Measurements from ENCODE around the gene CCR5AS.

CCR5AS gene

GRCh38 chr3:46422617-46423016 lies 15.8 kb upstream of the CCR5AS start:
- Mint-ChIP-seq H3K4me3 (no peak overlapping the region), H3K4me1 (ENCODE audit: low read depth in 2 of 2) (peaks cover 5 to 10% of the 10 kb centered on the region in 2 donors), H3K27me3 (no peaks in the 10 kb centered on the region), H3K9me3 (no peaks in the 10 kb centered on the region), H3K36me3 (ENCODE audit: insufficient read depth) (no peaks in the 10 kb centered on the region), H3K27ac (no peak overlapping the region)
- DNase-seq (no peak), ATAC-seq (replicated peaks) (no peak)

- no peaks in the 10 kb centered on the region for H3K27me3 Mint-ChIP-seq
- H3K4me1 Mint-ChIP-seq (ENCODE audit: low read depth in 2 of 2), result peaks cover under 1 to 3% of the 10 kb centered on the region in 2 donors
- no peak for DNase-seq
- H3K9me3 Mint-ChIP-seq, result no peaks in the 10 kb centered on the region
- H3K36me3 Mint-ChIP-seq (ENCODE audit: insufficient read depth), result no peaks in the 10 kb centered on the region
- no peak overlapping the region for H3K27ac Mint-ChIP-seq
- ATAC-seq (replicated peaks), result no peak
- H3K4me3 Mint-ChIP-seq, result no peak overlapping the region
Observed at GRCh38 chr3:46420931-46421330, 14.1 kb upstream of the CCR5AS start.

GRCh38 chr3:46419816-46420215 lies 12.9 kb upstream of the CCR5AS start:
- Mint-ChIP-seq H3K27me3 (no peaks in the 10 kb centered on the region), H3K4me3 (no peak overlapping the region), H3K36me3 (ENCODE audit: insufficient read depth) (no peaks in the 10 kb centered on the region), H3K9me3 (no peaks in the 10 kb centered on the region), H3K27ac (no peak overlapping the region), H3K4me1 (ENCODE audit: low read depth in 2 of 2) (peaks cover 0 to 3% of the 10 kb centered on the region in 2 donors)
- DNase-seq, result no peak
- ATAC-seq (replicated peaks), result no peak

- no peaks in the 10 kb centered on the region for H3K27me3 Mint-ChIP-seq
- no peaks in the 10 kb centered on the region for H3K9me3 Mint-ChIP-seq
- H3K36me3 Mint-ChIP-seq (ENCODE audit: insufficient read depth), result no peaks in the 10 kb centered on the region
- H3K27ac Mint-ChIP-seq, result no peak overlapping the region
- no peak for ATAC-seq (replicated peaks)
- no peak for DNase-seq
- H3K4me3 Mint-ChIP-seq, result no peak overlapping the region
- peaks cover 0 to 3% of the 10 kb centered on the region in 2 donors for H3K4me1 Mint-ChIP-seq (ENCODE audit: low read depth in 2 of 2)
Observed at GRCh38 chr3:46417841-46418611, 11.2 kb upstream of the CCR5AS start.

- DNase-seq, result no peak
- no peak for ATAC-seq (replicated peaks)
- H3K36me3 Mint-ChIP-seq (ENCODE audit: insufficient read depth), result no peaks in the 10 kb centered on the region
- no peak overlapping the region for H3K27ac Mint-ChIP-seq
- H3K4me3 Mint-ChIP-seq, result no peak overlapping the region
- no peaks in the 10 kb centered on the region for H3K9me3 Mint-ChIP-seq
- no peaks in the 10 kb centered on the region for H3K27me3 Mint-ChIP-seq
- peaks cover 0 to 3% of the 10 kb centered on the region in 2 donors for H3K4me1 Mint-ChIP-seq (ENCODE audit: low read depth in 2 of 2)
Observed at GRCh38 chr3:46416811-46417510, 10.1 kb upstream of the CCR5AS start.

- Mint-ChIP-seq H3K4me3 (no peak overlapping the region), H3K9me3 (no peaks in the 10 kb centered on the region), H3K4me1 (ENCODE audit: low read depth in 2 of 2) (peaks cover 0 to 3% of the 10 kb centered on the region in 2 donors), H3K36me3 (ENCODE audit: insufficient read depth) (no peaks in the 10 kb centered on the region), H3K27ac (no peak overlapping the region), H3K27me3 (no peaks in the 10 kb centered on the region)
- no peak for ATAC-seq (replicated peaks)
- DNase-seq, result no peak
Observed at GRCh38 chr3:46416125-46416810, 9.4 kb upstream of the CCR5AS start.

- ATAC-seq (replicated peaks), result no peak
- Mint-ChIP-seq H3K27ac (no peak overlapping the region), H3K36me3 (ENCODE audit: insufficient read depth) (no peaks in the 10 kb centered on the region), H3K27me3 (no peaks in the 10 kb centered on the region), H3K4me1 (ENCODE audit: low read depth in 2 of 2) (peaks cover 0 to 9% of the 10 kb centered on the region in 2 donors), H3K9me3 (no peaks in the 10 kb centered on the region), H3K4me3 (no peak overlapping the region)
- no peak for DNase-seq
Observed at GRCh38 chr3:46414739-46415138, 7.9 kb upstream of the CCR5AS start.

GRCh38 chr3:46413951-46414350 lies 7.1 kb upstream of the CCR5AS start:
- ATAC-seq (replicated peaks), result no peak
- H3K27me3 Mint-ChIP-seq, result no peaks in the 10 kb centered on the region
- no peak overlapping the region for H3K27ac Mint-ChIP-seq
- no peak for DNase-seq
- H3K4me1 Mint-ChIP-seq (ENCODE audit: low read depth in 2 of 2), result peaks cover 0 to 10% of the 10 kb centered on the region in 2 donors
- no peaks in the 10 kb centered on the region for H3K9me3 Mint-ChIP-seq
- no peak overlapping the region for H3K4me3 Mint-ChIP-seq
- no peaks in the 10 kb centered on the region for H3K36me3 Mint-ChIP-seq (ENCODE audit: insufficient read depth)

- ATAC-seq (replicated peaks) (no peak), DNase-seq (no peak)
- H3K4me3 Mint-ChIP-seq, result no peak overlapping the region
- no peaks in the 10 kb centered on the region for H3K9me3 Mint-ChIP-seq
- no peaks in the 10 kb centered on the region for H3K36me3 Mint-ChIP-seq (ENCODE audit: insufficient read depth)
- no peak overlapping the region for H3K27ac Mint-ChIP-seq
- peaks cover under 1 to 16% of the 10 kb centered on the region in 2 donors for H3K4me1 Mint-ChIP-seq (ENCODE audit: low read depth in 2 of 2)
- H3K27me3 Mint-ChIP-seq, result no peaks in the 10 kb centered on the region
Observed at GRCh38 chr3:46412786-46413298, 6.0 kb upstream of the CCR5AS start.

- Mint-ChIP-seq H3K27ac (no peak overlapping the region), H3K9me3 (no peaks in the 10 kb centered on the region), H3K27me3 (no peaks in the 10 kb centered on the region), H3K4me1 (ENCODE audit: low read depth in 2 of 2) (peaks cover 12 to 28% of the 10 kb centered on the region in 2 donors), H3K4me3 (no peak overlapping the region), H3K36me3 (ENCODE audit: insufficient read depth) (peaks cover 4% of the 10 kb centered on the region)
- DNase-seq, result no peak
- ATAC-seq (replicated peaks), result no peak
Observed at GRCh38 chr3:46411271-46411670, 4.4 kb upstream of the CCR5AS start.

- Mint-ChIP-seq H3K36me3 (ENCODE audit: insufficient read depth) (peaks cover 4% of the 10 kb centered on the region), H3K4me3 (no peak overlapping the region), H3K9me3 (no peaks in the 10 kb centered on the region), H3K27ac (no peak overlapping the region), H3K4me1 (ENCODE audit: low read depth in 2 of 2) (peaks cover 12 to 26% of the 10 kb centered on the region in 2 donors), H3K27me3 (no peaks in the 10 kb centered on the region)
- ATAC-seq (replicated peaks) (no peak), DNase-seq (no peak)
Observed at GRCh38 chr3:46410669-46411068, 3.8 kb upstream of the CCR5AS start.

GRCh38 chr3:46409739-46410489 lies 3.0 kb upstream of the CCR5AS start:
- ATAC-seq (replicated peaks), result no peak
- H3K36me3 Mint-ChIP-seq (ENCODE audit: insufficient read depth), result peaks cover 4% of the 10 kb centered on the region
- peaks cover 12 to 26% of the 10 kb centered on the region in 2 donors for H3K4me1 Mint-ChIP-seq (ENCODE audit: low read depth in 2 of 2)
- peak overlapping the region in 1 of 2 donors; percentile 44 for H3K27ac Mint-ChIP-seq
- DNase-seq, result no peak
- no peaks in the 10 kb centered on the region for H3K27me3 Mint-ChIP-seq
- no peaks in the 10 kb centered on the region for H3K9me3 Mint-ChIP-seq
- H3K4me3 Mint-ChIP-seq, result no peak overlapping the region

GRCh38 chr3:46408853-46409252 lies 2.0 kb upstream of the CCR5AS start:
- H3K36me3 Mint-ChIP-seq (ENCODE audit: insufficient read depth), result peaks cover 7% of the 10 kb centered on the region

More at GRCh38 chr3:46408853-46409252, 2.0 kb upstream of the CCR5AS start:
- H3K27ac Mint-ChIP-seq, result no peak overlapping the region
- peaks cover 12 to 26% of the 10 kb centered on the region in 2 donors for H3K4me1 Mint-ChIP-seq (ENCODE audit: low read depth in 2 of 2)
- no peaks in the 10 kb centered on the region for H3K27me3 Mint-ChIP-seq
- H3K9me3 Mint-ChIP-seq, result no peaks in the 10 kb centered on the region
- no peak overlapping the region for H3K4me3 Mint-ChIP-seq
- no peak for ATAC-seq (replicated peaks)
- DNase-seq, result no peak

Measured in effector memory CD8-positive, alpha-beta T cell (primary cell).